Omental fat pad (tissue), 4 donors: Measurements from ENCODE around the gene NMT1. TPM values are rescaled to one million over a fixed set of nuclear protein-coding genes. Genes with fewer than 3 reads are reported as not detected.

Source experiments
- ATAC-seq: fragments of 150-250 bp; one replicate; pipeline ENCODE4 v1.9.1; 2016; ENCODE audit warnings: mild to moderate bottlenecking, moderate library complexity; ENCODE audit not compliant: low FRiP score
- DNase-seq: peaks from one replicate; pipeline ENCODE4 v3.0.0-alpha.2; 2019; ENCODE audit warnings: low spot score
- CTCF ChIP-seq, 3 donors: fragments of 450-650 bp; IDR thresholded peaks; one replicate each; pipeline ENCODE4 v1.5.1; 2016 to 2017; ENCODE audit warnings: antibody characterized with exemption in 3 of 3, mild to moderate bottlenecking in 3 of 3, moderate library complexity in 2 of 3
- total RNA-seq, 4 donors: library from RNA; depleted of rRNA; stranded (reverse); fragments of >200 nt; gene quantifications; one replicate each; pipeline ENCODE4 v1.1.0, GENCODE V29; 2016

The NMT1 gene
- total RNA-seq, 4 donors from 2014 or later: 57.3 to 101 (median 78.1) TPM

GRCh38 chr17:45018848-45019711, 42.0 kb upstream of the NMT1 start:
- DNase-seq: no peak
- ATAC-seq: peak; percentile 64
- TF ChIP-seq CTCF (IDR thresholded peaks at IDR 0.05): peak in 1 of 3 donors; percentile 11

GRCh38 chr17:45020354-45021138, 40.6 kb upstream of the NMT1 start:
- TF ChIP-seq CTCF (IDR thresholded peaks at IDR 0.05): no peak
- ATAC-seq: no peak
- DNase-seq: no peak

GRCh38 chr17:45021607-45022287, 39.4 kb upstream of the NMT1 start:
- peak; percentile 67 for ATAC-seq
- peak; percentile 38 for DNase-seq
- peak in 2 of 3 donors; percentile 56 to 78 for TF ChIP-seq CTCF (IDR thresholded peaks at IDR 0.05)

GRCh38 chr17:45022288-45022648, 38.8 kb upstream of the NMT1 start:
- no peak for TF ChIP-seq CTCF (IDR thresholded peaks at IDR 0.05)
- ATAC-seq: no peak
- DNase-seq: no peak

- DNase-seq: no peak
- ATAC-seq: no peak
- no peak for TF ChIP-seq CTCF (IDR thresholded peaks at IDR 0.05)
Observed at GRCh38 chr17:45022655-45023339, 38.3 kb upstream of the NMT1 start.

GRCh38 chr17:45029096-45029495, 32.0 kb upstream of the NMT1 start:
- DNase-seq: no peak
- no peak for ATAC-seq
- no peak for TF ChIP-seq CTCF (IDR thresholded peaks at IDR 0.05)
